IPS-15b (cell line): ENCODE results near the gene PPFIBP1.
"Not testable (repeated sequence)": the region's sequence is repeated elsewhere in the genome, so short reads cannot be mapped to it uniquely, and the experiment has no call there.

Experiments used
- H3K27me3 ChIP-seq: one replicate; pipeline ENCODE4 v1.6.1; 2013; ENCODE audit warnings: low read length; ENCODE audit not compliant: control insufficient read depth, insufficient read depth
- H3K36me3 ChIP-seq: one replicate; pipeline ENCODE4 v1.6.1; 2013; ENCODE audit warnings: low read length; ENCODE audit not compliant: control insufficient read depth, insufficient read depth
- H3K4me1 ChIP-seq: one replicate; pipeline ENCODE4 v1.6.1; 2013; ENCODE audit warnings: mild to moderate bottlenecking, low read length; ENCODE audit not compliant: control insufficient read depth, insufficient read depth
- H3K4me3 ChIP-seq: one replicate; pipeline ENCODE4 v1.5.1; 2013; ENCODE audit warnings: low read depth, low read length
- H3K9ac ChIP-seq: one replicate; pipeline ENCODE4 v1.6.1; 2013; ENCODE audit warnings: low read depth, mild to moderate bottlenecking, low read length
- H3K9me3 ChIP-seq: one replicate; pipeline ENCODE4 v1.6.1; 2013; ENCODE audit warnings: mild to moderate bottlenecking, low read length; ENCODE audit not compliant: control insufficient read depth, insufficient read depth

Gene PPFIBP1

GRCh38 chr12:27642361-27642760 is 118.4 kb downstream of the PPFIBP1 start:
- not testable (repeated sequence) for H3K36me3 ChIP-seq, H3K9ac ChIP-seq, H3K9me3 ChIP-seq, H3K4me3 ChIP-seq, H3K27me3 ChIP-seq, H3K4me1 ChIP-seq

- not testable (repeated sequence) for H3K4me3 ChIP-seq, H3K9me3 ChIP-seq, H3K36me3 ChIP-seq, H3K4me1 ChIP-seq, H3K9ac ChIP-seq, H3K27me3 ChIP-seq
Measured at GRCh38 chr12:27642892-27643291, 118.9 kb downstream of the PPFIBP1 start.

- H3K4me1 ChIP-seq, result no peaks in the 10 kb centered on the region
- no peak overlapping the region for H3K9ac ChIP-seq
- no peaks in the 10 kb centered on the region for H3K9me3 ChIP-seq
- no peaks in the 10 kb centered on the region for H3K27me3 ChIP-seq
- H3K36me3 ChIP-seq, result no peaks in the 10 kb centered on the region
- H3K4me3 ChIP-seq, result no peak overlapping the region
Measured at GRCh38 chr12:27644158-27644845, 120.3 kb downstream of the PPFIBP1 start.

- Histone ChIP-seq H3K36me3 (no peaks in the 10 kb centered on the region), H3K4me3 (no peak overlapping the region), H3K9me3 (no peaks in the 10 kb centered on the region), H3K27me3 (no peaks in the 10 kb centered on the region), H3K9ac (no peak overlapping the region), H3K4me1 (no peaks in the 10 kb centered on the region)
Measured at GRCh38 chr12:27645671-27646070, 121.7 kb downstream of the PPFIBP1 start.

GRCh38 chr12:27646149-27646548 is 122.1 kb downstream of the PPFIBP1 start:
- H3K36me3 ChIP-seq, result no peaks in the 10 kb centered on the region
- no peak overlapping the region for H3K4me3 ChIP-seq
- no peaks in the 10 kb centered on the region for H3K27me3 ChIP-seq
- no peaks in the 10 kb centered on the region for H3K4me1 ChIP-seq
- no peak overlapping the region for H3K9ac ChIP-seq
- H3K9me3 ChIP-seq, result no peaks in the 10 kb centered on the region

- no peak overlapping the region for H3K4me3 ChIP-seq
- no peaks in the 10 kb centered on the region for H3K27me3 ChIP-seq
- H3K9me3 ChIP-seq, result no peaks in the 10 kb centered on the region
- H3K4me1 ChIP-seq, result no peaks in the 10 kb centered on the region
- H3K36me3 ChIP-seq, result no peaks in the 10 kb centered on the region
- H3K9ac ChIP-seq, result no peak overlapping the region
Measured at GRCh38 chr12:27650011-27650410, 126.0 kb downstream of the PPFIBP1 start.

GRCh38 chr12:27651201-27651600 is 127.2 kb downstream of the PPFIBP1 start:
- no peaks in the 10 kb centered on the region for H3K27me3 ChIP-seq
- H3K9me3 ChIP-seq, result no peaks in the 10 kb centered on the region
- no peaks in the 10 kb centered on the region for H3K4me1 ChIP-seq
- H3K9ac ChIP-seq, result no peak overlapping the region
- no peaks in the 10 kb centered on the region for H3K36me3 ChIP-seq
- H3K4me3 ChIP-seq, result no peak overlapping the region

- no peaks in the 10 kb centered on the region for H3K36me3 ChIP-seq
- no peak overlapping the region for H3K4me3 ChIP-seq
- H3K27me3 ChIP-seq, result no peaks in the 10 kb centered on the region
- H3K4me1 ChIP-seq, result no peaks in the 10 kb centered on the region
- no peak overlapping the region for H3K9ac ChIP-seq
- no peaks in the 10 kb centered on the region for H3K9me3 ChIP-seq
Measured at GRCh38 chr12:27652174-27652763, 128.3 kb downstream of the PPFIBP1 start.

GRCh38 chr12:27653661-27654060 is 129.7 kb downstream of the PPFIBP1 start:
- Histone ChIP-seq H3K36me3 (no peaks in the 10 kb centered on the region), H3K27me3 (no peaks in the 10 kb centered on the region), H3K4me3 (no peak overlapping the region), H3K4me1 (no peaks in the 10 kb centered on the region), H3K9me3 (no peaks in the 10 kb centered on the region), H3K9ac (no peak overlapping the region)

GRCh38 chr12:27655476-27655875 is 131.5 kb downstream of the PPFIBP1 start:
- not testable (repeated sequence) for H3K4me1 ChIP-seq, H3K4me3 ChIP-seq, H3K27me3 ChIP-seq, H3K36me3 ChIP-seq, H3K9me3 ChIP-seq, H3K9ac ChIP-seq

GRCh38 chr12:27657296-27657695 is 133.3 kb downstream of the PPFIBP1 start:
- Histone ChIP-seq H3K27me3 (no peaks in the 10 kb centered on the region), H3K4me3 (no peak overlapping the region), H3K9me3 (no peaks in the 10 kb centered on the region), H3K9ac (no peak overlapping the region), H3K36me3 (no peaks in the 10 kb centered on the region), H3K4me1 (no peaks in the 10 kb centered on the region)

- Histone ChIP-seq H3K9me3 (no peaks in the 10 kb centered on the region), H3K27me3 (no peaks in the 10 kb centered on the region), H3K4me1 (no peaks in the 10 kb centered on the region), H3K36me3 (peaks cover 6% of the 10 kb centered on the region), H3K9ac (no peak overlapping the region), H3K4me3 (no peak overlapping the region)
Measured at GRCh38 chr12:27665704-27666103, 141.7 kb downstream of the PPFIBP1 start.
